ENCODE measurements around the gene DAP3.
"Not testable (repeated sequence)": the region's sequence is repeated elsewhere in the genome, so short reads cannot be mapped to it uniquely, and the experiment has no call there.

The DAP3 gene

DNA sequence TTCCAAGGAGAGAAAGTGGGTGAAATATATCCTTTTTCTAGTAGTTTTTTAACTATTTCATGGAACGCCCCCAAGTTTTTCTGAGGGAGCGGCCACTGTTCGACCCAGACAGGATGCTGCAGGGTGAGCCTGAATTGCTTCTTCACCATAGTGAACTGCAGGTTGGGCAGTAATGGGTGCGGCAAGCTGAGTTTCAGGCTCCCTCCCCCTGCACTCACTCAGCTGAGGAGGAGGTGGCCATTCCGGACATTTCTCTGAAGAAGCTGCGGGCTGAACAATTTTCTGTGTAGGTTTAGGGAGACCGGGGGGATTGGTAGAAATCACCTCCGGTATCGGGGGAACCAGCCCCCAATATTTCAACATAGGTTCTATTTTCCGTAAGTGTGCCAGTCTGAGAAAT, 8.2 kb downstream of the DAP3 start:
- TF ChIP-seq, protein P1, sequence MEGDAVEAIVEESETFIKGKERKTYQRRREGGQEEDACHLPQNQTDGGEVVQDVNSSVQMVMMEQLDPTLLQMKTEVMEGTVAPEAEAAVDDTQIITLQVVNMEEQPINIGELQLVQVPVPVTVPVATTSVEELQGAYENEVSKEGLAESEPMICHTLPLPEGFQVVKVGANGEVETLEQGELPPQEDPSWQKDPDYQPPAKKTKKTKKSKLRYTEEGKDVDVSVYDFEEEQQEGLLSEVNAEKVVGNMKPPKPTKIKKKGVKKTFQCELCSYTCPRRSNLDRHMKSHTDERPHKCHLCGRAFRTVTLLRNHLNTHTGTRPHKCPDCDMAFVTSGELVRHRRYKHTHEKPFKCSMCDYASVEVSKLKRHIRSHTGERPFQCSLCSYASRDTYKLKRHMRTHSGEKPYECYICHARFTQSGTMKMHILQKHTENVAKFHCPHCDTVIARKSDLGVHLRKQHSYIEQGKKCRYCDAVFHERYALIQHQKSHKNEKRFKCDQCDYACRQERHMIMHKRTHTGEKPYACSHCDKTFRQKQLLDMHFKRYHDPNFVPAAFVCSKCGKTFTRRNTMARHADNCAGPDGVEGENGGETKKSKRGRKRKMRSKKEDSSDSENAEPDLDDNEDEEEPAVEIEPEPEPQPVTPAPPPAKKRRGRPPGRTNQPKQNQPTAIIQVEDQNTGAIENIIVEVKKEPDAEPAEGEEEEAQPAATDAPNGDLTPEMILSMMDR (IDR thresholded peaks at IDR 0.05; ENCODE audit: low read length) = no peak
- no peak for TF ChIP-seq EZH2 (optimal IDR thresholded peaks at IDR 0.05; ENCODE audit: low read depth, low read length)
- no peak for TF ChIP-seq EZH2phosphoT487 (IDR thresholded peaks at IDR 0.05; ENCODE audit: low read length)
- H3K79me2 ChIP-seq (ENCODE audit: low read length) = peaks cover 61% of the 10 kb centered on the region
- H3K9me2 ChIP-seq (replicated peaks; ENCODE audit: insufficient read depth, low read length) = no peaks in the 10 kb centered on the region
- no peak overlapping the region for H3K4me2 ChIP-seq (ENCODE audit: low read depth, low read length)
- DNase-seq = peak; percentile 2
- H3K9ac ChIP-seq (ENCODE audit: low read length) = no peak overlapping the region
- peaks cover 20% of the 10 kb centered on the region for H3K36me3 ChIP-seq (replicated peaks; ENCODE audit: insufficient read depth, low read length)
- H3K27me3 ChIP-seq (replicated peaks; ENCODE audit: insufficient read depth, low read length) = no peaks in the 10 kb centered on the region
- H3K9me3 ChIP-seq (replicated peaks; ENCODE audit: insufficient read depth, low read length) = no peaks in the 10 kb centered on the region
- peaks cover 10% of the 10 kb centered on the region; the same call in 1 of the 2 replicates for H4K20me1 ChIP-seq (ENCODE audit: insufficient read depth, low read length)
- H3K4me3 ChIP-seq (ENCODE audit: low read length) = no peak overlapping the region
- H3K4me1 ChIP-seq (ENCODE audit: low read length) = peaks cover 8% of the 10 kb centered on the region
- no peak overlapping the region for H2AFZ ChIP-seq (ENCODE audit: low read length)
- H3F3A ChIP-seq (ENCODE audit: insufficient read depth, low read length) = peaks cover 8% of the 10 kb centered on the region; the same call in 1 of the 2 replicates
- H3K27ac ChIP-seq (ENCODE audit: low read length) = no peak overlapping the region

DNA sequence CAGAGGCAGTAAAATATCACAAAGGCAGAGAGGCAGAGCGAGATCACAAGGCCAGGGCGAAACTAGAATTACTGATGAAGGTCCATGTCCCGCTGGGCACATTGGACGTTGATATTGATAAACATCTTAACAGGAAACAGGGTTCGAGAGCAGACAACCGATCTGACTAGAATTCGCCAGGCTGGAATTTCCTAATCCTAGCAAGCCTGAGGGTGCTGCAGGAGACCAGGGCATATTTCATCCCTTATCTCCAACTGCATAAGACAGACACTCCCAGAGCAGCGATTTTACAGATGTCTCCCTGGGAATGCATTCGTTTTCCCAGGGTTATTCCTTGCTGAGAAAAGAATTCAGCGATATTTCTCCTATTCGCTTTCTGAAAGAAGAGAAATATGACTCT, 8.7 kb downstream of the DAP3 start:
- H3K27me3 ChIP-seq (replicated peaks; ENCODE audit: insufficient read depth, low read length) = not testable (repeated sequence)

DNA sequence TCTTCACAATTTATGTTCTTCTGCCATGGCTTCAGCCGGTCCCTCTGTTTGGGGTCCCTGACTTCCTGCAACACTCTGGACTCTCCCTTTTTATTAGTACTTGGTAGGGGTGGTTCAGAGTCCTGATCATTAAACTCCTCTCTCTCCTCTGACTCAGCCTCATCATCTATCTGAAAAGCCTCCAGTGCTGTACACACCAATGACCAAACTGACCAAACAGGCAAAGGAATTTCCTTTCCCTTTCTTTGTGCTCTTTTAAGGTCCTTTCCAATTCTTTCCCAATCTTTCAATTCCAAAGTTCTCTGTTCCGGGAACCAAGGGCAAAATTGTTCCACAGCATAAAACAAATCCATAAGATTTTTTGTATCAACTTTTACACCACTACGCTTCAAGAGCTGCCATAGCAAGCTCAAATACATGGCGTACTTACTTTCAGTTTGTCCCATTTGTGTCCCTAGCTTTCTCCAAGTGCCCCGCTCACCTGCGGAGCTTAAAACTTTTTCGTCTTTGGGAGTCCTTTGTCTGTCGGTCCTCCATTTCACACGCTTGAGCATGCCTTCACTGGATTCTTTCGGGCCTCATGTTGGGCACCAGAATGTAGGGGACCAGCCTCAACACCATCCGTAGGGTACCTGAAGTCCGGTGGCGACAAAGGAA, 9.6 kb downstream of the DAP3 start:
- no peak overlapping the region for H3K9ac ChIP-seq (ENCODE audit: low read length)
- no peaks in the 10 kb centered on the region for H3K9me2 ChIP-seq (replicated peaks; ENCODE audit: insufficient read depth, low read length)
- peaks cover 8% of the 10 kb centered on the region for H3K4me1 ChIP-seq (ENCODE audit: low read length)
- H3K4me2 ChIP-seq (ENCODE audit: low read depth, low read length) = no peak overlapping the region
- no peak overlapping the region for H3K27ac ChIP-seq (ENCODE audit: low read length)
- H3K79me2 ChIP-seq (ENCODE audit: low read length) = peaks cover 76% of the 10 kb centered on the region
- no peak overlapping the region for H2AFZ ChIP-seq (ENCODE audit: low read length)
- peaks cover 8% of the 10 kb centered on the region; the same call in 1 of the 2 replicates for H3F3A ChIP-seq (ENCODE audit: insufficient read depth, low read length)
- no peaks in the 10 kb centered on the region for H3K9me3 ChIP-seq (replicated peaks; ENCODE audit: insufficient read depth, low read length)
- peaks cover 20% of the 10 kb centered on the region for H3K36me3 ChIP-seq (replicated peaks; ENCODE audit: insufficient read depth, low read length)
- peaks cover 10% of the 10 kb centered on the region; the same call in 1 of the 2 replicates for H4K20me1 ChIP-seq (ENCODE audit: insufficient read depth, low read length)
- DNase-seq = peak; percentile 4
- no peak overlapping the region for H3K4me3 ChIP-seq (ENCODE audit: low read length)
- TF ChIP-seq, protein P1 (IDR thresholded peaks at IDR 0.05; ENCODE audit: low read length) = no peak
- no peak for TF ChIP-seq EZH2 (optimal IDR thresholded peaks at IDR 0.05; ENCODE audit: low read depth, low read length)
- TF ChIP-seq EZH2phosphoT487 (IDR thresholded peaks at IDR 0.05; ENCODE audit: low read length) = no peak
- H3K27me3 ChIP-seq (replicated peaks; ENCODE audit: insufficient read depth, low read length) = no peaks in the 10 kb centered on the region

More for the DNA sequence above, 8.7 kb downstream of the DAP3 start:
- not testable (repeated sequence) for H3K9ac ChIP-seq (ENCODE audit: low read length); H3K4me3 ChIP-seq (ENCODE audit: low read length); H3K4me1 ChIP-seq (ENCODE audit: low read length); H2AFZ ChIP-seq (ENCODE audit: low read length); H3K9me2 ChIP-seq (replicated peaks; ENCODE audit: insufficient read depth, low read length); H3F3A ChIP-seq (ENCODE audit: insufficient read depth, low read length); H3K27ac ChIP-seq (ENCODE audit: low read length); H4K20me1 ChIP-seq (ENCODE audit: insufficient read depth, low read length); H3K9me3 ChIP-seq (replicated peaks; ENCODE audit: insufficient read depth, low read length); H3K4me2 ChIP-seq (ENCODE audit: low read depth, low read length); DNase-seq
- H3K79me2 ChIP-seq (ENCODE audit: low read length) = peaks cover 67% of the 10 kb centered on the region
- H3K36me3 ChIP-seq (replicated peaks; ENCODE audit: insufficient read depth, low read length) = peaks cover 20% of the 10 kb centered on the region

DNA sequence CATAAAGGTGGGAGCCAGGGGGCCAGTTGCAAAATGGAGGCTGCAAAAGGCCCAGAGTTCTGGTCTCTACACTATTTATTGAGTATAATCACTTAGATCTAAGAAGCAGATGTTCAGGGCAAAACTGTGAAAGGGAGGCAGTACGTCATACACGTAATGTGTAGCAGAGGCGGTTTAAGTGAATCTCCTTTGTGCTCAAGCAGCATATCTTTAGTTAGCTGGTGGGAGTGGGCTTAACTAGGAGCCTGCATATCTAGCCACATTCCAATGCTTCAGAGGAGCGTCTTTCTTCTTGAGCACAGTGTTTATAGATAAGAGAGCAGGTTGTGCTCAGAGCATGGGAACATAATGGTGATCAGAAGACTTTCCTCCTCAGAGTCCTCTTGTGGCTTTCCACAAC, 10.2 kb downstream of the DAP3 start:
- peak; percentile 5 for DNase-seq
- H3K4me2 ChIP-seq (ENCODE audit: low read depth, low read length); H4K20me1 ChIP-seq (ENCODE audit: insufficient read depth, low read length); H3K4me1 ChIP-seq (ENCODE audit: low read length); H3K9ac ChIP-seq (ENCODE audit: low read length); H3K9me2 ChIP-seq (replicated peaks; ENCODE audit: insufficient read depth, low read length); H3K9me3 ChIP-seq (replicated peaks; ENCODE audit: insufficient read depth, low read length); H3K4me3 ChIP-seq (ENCODE audit: low read length); H3F3A ChIP-seq (ENCODE audit: insufficient read depth, low read length); H3K27ac ChIP-seq (ENCODE audit: low read length); H2AFZ ChIP-seq (ENCODE audit: low read length); H3K27me3 ChIP-seq (replicated peaks; ENCODE audit: insufficient read depth, low read length): not testable (repeated sequence)
- Histone ChIP-seq H3K79me2 (ENCODE audit: low read length) (peaks cover 81% of the 10 kb centered on the region), H3K36me3 (replicated peaks; ENCODE audit: insufficient read depth, low read length) (peaks cover 20% of the 10 kb centered on the region)

DNA sequence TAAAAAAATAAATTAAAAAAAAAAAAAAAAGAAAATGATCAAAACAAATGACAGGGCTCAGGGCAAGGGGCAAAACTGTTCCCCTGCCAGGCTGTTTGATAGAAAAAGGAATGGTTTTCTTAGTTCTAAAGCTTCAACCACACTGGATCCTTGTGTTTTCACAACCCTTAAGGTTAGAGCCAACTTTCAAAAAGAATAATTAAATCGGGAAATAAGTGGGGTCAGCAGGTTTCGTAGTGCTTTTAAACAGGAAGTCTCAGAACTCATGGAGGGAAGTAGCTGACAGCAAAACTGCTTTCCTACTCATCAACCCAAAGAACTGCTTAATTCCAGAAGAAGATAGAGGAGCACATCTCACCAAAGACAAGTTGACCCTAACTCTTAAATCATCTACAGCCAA, 12.8 kb downstream of the DAP3 start:
- not testable (repeated sequence) for H3K4me2 ChIP-seq (ENCODE audit: low read depth, low read length); H3K4me1 ChIP-seq (ENCODE audit: low read length); H3K27me3 ChIP-seq (replicated peaks; ENCODE audit: insufficient read depth, low read length); H3K9ac ChIP-seq (ENCODE audit: low read length); H3K27ac ChIP-seq (ENCODE audit: low read length); H2AFZ ChIP-seq (ENCODE audit: low read length); H3K9me3 ChIP-seq (replicated peaks; ENCODE audit: insufficient read depth, low read length); H3K4me3 ChIP-seq (ENCODE audit: low read length); DNase-seq; H3K9me2 ChIP-seq (replicated peaks; ENCODE audit: insufficient read depth, low read length); H3F3A ChIP-seq (ENCODE audit: insufficient read depth, low read length); H4K20me1 ChIP-seq (ENCODE audit: insufficient read depth, low read length); H3K36me3 ChIP-seq (replicated peaks; ENCODE audit: insufficient read depth, low read length)
- H3K79me2 ChIP-seq (ENCODE audit: low read length) = peaks cover 83% of the 10 kb centered on the region

Measured in MM.1S (cell line).